ENCODE measurements around the gene IRF8. TPM values are rescaled to one million over a fixed set of nuclear protein-coding genes. Genes with fewer than 3 reads are reported as not detected.

IRF8 gene
- total RNA-seq, 4 donors from 2014 or later = 1.4 to 13.0 (median 8.8) TPM; not detected in 1

DNA sequence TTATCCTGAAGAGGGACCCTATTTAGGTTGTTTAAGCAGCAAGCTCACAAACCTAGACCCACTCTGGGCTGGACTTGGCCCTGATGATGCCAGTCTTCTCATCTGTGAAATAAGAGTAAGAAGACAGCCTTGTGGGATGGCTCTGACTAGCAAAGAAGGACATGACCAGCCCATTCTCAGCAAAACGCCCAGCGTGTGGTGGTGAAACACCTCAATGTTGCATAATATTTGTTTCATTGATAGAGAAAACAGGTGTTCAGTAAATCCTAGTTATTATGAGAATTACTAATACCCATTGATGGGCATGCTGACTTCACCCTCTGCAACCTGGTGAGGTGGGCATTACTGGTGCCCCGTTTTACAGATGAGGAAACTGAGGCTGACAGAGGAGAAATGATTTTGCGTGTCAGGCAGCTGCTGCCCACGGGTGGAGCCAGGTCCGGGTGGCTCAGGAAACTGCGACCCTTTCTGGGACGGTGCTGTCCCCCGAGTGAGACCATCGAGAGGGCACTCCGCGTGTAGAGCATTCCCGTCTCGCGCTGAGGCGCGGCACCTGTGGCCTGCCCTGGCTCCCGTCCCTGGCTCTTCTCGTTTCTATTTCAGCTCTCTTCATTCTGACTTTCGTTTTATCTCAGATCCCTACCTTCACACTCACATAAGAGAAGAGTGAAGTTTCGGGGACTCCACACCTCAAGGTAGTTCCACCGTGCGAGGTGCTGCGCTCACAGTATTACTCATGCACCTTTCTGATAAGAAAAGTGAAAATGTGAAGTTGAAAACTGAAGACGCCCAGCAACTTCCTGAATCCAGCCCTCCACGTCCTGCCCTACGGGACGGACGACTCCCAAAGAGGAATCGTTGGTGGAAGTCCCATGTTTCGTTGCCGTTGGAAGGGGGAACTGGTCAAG is 48.5 kb downstream of the IRF8 start:
- TF ChIP-seq POLR2A (IDR thresholded peaks at IDR 0.05) = no peak
- TF ChIP-seq, protein P1, sequence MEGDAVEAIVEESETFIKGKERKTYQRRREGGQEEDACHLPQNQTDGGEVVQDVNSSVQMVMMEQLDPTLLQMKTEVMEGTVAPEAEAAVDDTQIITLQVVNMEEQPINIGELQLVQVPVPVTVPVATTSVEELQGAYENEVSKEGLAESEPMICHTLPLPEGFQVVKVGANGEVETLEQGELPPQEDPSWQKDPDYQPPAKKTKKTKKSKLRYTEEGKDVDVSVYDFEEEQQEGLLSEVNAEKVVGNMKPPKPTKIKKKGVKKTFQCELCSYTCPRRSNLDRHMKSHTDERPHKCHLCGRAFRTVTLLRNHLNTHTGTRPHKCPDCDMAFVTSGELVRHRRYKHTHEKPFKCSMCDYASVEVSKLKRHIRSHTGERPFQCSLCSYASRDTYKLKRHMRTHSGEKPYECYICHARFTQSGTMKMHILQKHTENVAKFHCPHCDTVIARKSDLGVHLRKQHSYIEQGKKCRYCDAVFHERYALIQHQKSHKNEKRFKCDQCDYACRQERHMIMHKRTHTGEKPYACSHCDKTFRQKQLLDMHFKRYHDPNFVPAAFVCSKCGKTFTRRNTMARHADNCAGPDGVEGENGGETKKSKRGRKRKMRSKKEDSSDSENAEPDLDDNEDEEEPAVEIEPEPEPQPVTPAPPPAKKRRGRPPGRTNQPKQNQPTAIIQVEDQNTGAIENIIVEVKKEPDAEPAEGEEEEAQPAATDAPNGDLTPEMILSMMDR (IDR thresholded peaks at IDR 0.05) = no peak
- Histone ChIP-seq H3K27me3 (peaks cover 0 to 82% (median 0%) of the 10 kb centered on the region in 4 donors), H3K4me3 (peak overlapping the region in 2 of 4 donors; percentile 12 to 20), H3K27ac (no peak overlapping the region), H3K9me3 (no peaks in the 10 kb centered on the region), H3K4me1 (no peaks in the 10 kb centered on the region), H3K36me3 (no peaks in the 10 kb centered on the region)
- intact Hi-C loops (cut with DNase I) = no loop called here
- DNase-seq = no peak
- WGBS, 2 donors = 64 to 68% methylated on average over 27 to 32 of the region's 32 CpGs

DNA sequence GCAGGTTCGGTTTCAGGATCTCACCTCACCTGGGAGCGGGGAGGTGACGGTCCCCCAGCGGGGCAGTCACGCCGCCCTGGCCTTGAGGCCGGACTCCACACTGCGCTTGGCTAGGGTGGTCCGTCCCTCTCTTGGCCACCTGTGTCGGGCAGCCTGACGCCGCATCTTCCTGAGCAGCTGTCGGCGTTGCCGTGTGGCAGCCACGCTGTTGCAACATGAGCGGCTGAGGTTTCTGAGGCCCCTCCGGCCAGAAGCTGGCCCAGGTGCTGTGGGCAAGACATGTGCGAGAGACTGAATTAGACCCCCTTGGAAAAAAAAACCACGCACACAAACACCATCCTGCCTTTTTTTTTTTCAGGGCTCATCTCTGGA is 49.2 kb downstream of the IRF8 start:
- no peak for TF ChIP-seq POLR2A (IDR thresholded peaks at IDR 0.05)
- TF ChIP-seq, protein P1 (IDR thresholded peaks at IDR 0.05) = no peak
- Histone ChIP-seq H3K9me3 (no peaks in the 10 kb centered on the region), H3K27ac (no peak overlapping the region), H3K4me1 (no peaks in the 10 kb centered on the region), H3K36me3 (no peaks in the 10 kb centered on the region), H3K27me3 (peaks cover 0 to 86% (median 0%) of the 10 kb centered on the region in 4 donors), H3K4me3 (peak overlapping the region in 1 of 4 donors; percentile 12)
- DNase-seq = no peak
- WGBS, 2 donors = 48 to 81% methylated on average over 4 to 11 of the region's 20 CpGs
- intact Hi-C loops (cut with DNase I) = no loop called here

DNA sequence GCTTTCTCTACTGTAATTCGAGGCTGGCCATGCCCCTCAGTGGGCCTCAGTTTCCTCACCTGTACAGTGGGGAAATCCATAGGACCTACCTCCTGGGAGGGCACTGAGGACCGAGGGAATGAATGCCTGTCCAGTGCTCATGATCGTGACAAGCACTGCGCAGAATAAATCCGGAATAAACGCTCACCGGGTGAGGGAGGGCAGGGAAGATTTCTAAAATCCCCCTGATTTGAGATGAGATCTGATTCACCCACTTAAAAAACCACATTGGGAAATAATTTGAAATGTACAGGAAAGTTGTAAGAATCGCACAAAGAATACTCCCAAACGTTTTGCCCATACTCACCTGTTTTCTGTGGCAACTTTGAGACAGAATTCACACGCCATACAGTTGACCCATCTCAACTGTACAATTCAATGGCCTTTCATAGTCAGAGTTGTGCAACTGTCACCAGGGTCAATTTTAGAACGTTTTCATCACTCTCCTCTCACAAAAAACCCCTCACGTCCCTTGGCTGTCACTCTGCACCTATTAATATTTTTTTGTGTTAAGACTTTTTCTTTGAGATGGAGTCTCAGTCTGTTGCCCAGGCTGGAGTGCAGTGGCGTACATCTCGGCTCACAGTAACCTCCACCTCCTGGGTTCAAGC is 49.8 kb downstream of the IRF8 start:
- Histone ChIP-seq H3K9me3 (no peaks in the 10 kb centered on the region), H3K27me3 (peaks cover 0 to 88% (median 0%) of the 10 kb centered on the region in 4 donors), H3K4me3 (no peak overlapping the region), H3K4me1 (no peaks in the 10 kb centered on the region), H3K36me3 (no peaks in the 10 kb centered on the region), H3K27ac (no peak overlapping the region)
- intact Hi-C loops (cut with DNase I) = no loop called here
- 61 to 75% methylated on average over 11 to 13 of the region's 14 CpGs for WGBS, 2 donors
- no peak for DNase-seq
- TF ChIP-seq POLR2A (IDR thresholded peaks at IDR 0.05) = no peak
- TF ChIP-seq, protein P1 (IDR thresholded peaks at IDR 0.05) = no peak

DNA sequence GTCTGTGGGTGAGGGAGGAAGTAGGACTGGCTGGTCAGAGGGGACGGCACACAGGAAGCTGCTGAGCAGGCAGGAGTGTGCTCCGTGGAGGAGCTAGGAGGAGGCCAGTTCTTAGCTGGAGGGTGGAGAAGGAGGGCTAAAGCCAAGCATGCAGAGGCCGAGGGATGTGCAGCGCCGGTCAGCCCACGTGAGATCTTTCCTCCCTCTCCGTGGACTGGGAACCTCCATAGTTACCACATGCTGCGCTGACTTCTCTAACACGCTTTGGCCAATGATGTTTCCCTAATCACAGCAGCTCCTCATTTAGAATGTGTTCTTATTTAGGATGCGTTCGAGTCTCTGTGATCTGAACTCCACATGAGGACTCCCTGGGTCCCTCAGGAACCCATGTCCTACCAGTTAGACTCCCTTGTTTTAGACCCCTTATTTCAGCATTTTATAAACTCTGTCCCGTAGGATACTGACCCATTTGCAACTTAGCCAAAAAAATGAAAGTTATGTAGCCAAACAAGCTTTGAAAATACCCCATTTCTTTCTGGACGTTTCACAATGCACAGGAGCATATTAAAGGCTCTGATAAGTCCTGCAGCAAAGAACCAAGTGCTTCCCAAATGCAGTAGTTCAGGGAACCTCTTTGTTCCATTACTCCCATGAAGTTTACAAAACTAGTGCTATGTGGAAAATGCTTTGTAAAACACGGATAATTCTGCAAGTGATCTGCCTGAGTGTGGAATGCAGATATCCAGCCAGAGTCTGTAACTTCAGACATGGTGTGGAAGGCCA is 51.4 kb downstream of the IRF8 start:
- no peak for DNase-seq
- TF ChIP-seq, protein P1 (IDR thresholded peaks at IDR 0.05) = no peak
- TF ChIP-seq POLR2A (IDR thresholded peaks at IDR 0.05) = no peak
- Histone ChIP-seq H3K4me1 (no peaks in the 10 kb centered on the region), H3K27ac (no peak overlapping the region), H3K27me3 (peaks cover 0 to 85% (median 0%) of the 10 kb centered on the region in 4 donors), H3K9me3 (no peaks in the 10 kb centered on the region), H3K4me3 (no peak overlapping the region), H3K36me3 (no peaks in the 10 kb centered on the region)
- intact Hi-C loops (cut with DNase I) = no loop called here
- WGBS, 2 donors = 60 to 72% methylated on average over 14 of the region's 14 CpGs
